KMS-11 (cell line): Measurements from ENCODE around the gene PLXDC2.

Experiments
- H2AFZ ChIP-seq: fragments of 200-600 bp; sonication (generic); 2 replicates; pipeline ENCODE4 v1.6.1; 2016; ENCODE audit warnings: antibody characterized with exemption, mixed run types, low read depth
- H3K27ac ChIP-seq: fragments of 200-600 bp; sonication (generic); 2 replicates; pipeline ENCODE4 v1.6.1; 2016; ENCODE audit warnings: mild to moderate bottlenecking, mixed run types
- H3K27me3 ChIP-seq: fragments of 200-600 bp; sonication (generic); 2 replicates; pipeline ENCODE4 v1.6.1; 2017; ENCODE audit warnings: mild to moderate bottlenecking, low read depth, mixed run types, moderate library complexity; ENCODE audit not compliant: insufficient read depth
- H3K36me3 ChIP-seq: fragments of 200-600 bp; sonication (generic); 2 replicates; pipeline ENCODE4 v1.6.1; 2017; ENCODE audit warnings: mild to moderate bottlenecking, mixed run types; ENCODE audit not compliant: insufficient read depth
- H3K4me1 ChIP-seq: fragments of 200-600 bp; sonication (generic); 2 replicates; pipeline ENCODE4 v1.6.1; 2016; ENCODE audit warnings: mild to moderate bottlenecking, low read depth, mixed run types; ENCODE audit not compliant: poor library complexity, severe bottlenecking
- H3K4me2 ChIP-seq: fragments of 200-600 bp; sonication (generic); 2 replicates; pipeline ENCODE4 v1.7.0; 2016; ENCODE audit warnings: mild to moderate bottlenecking, mixed run types
- H3K4me3 ChIP-seq: fragments of 200-600 bp; sonication (generic); IDR thresholded peaks from 2 replicates; pipeline ENCODE4 v1.6.1; 2017; ENCODE audit warnings: low read depth, low read length, mixed read lengths; ENCODE audit not compliant: insufficient read depth
- H3K79me2 ChIP-seq: fragments of 200-600 bp; sonication (generic); 2 replicates; pipeline ENCODE4 v1.6.1; 2016; ENCODE audit warnings: low read depth, mixed run types; ENCODE audit not compliant: insufficient read depth
- H3K9ac ChIP-seq: fragments of 200-600 bp; sonication (generic); 2 replicates; pipeline ENCODE4 v1.6.1; 2016; ENCODE audit warnings: mild to moderate bottlenecking, mixed run types
- H4K20me1 ChIP-seq: fragments of 200-600 bp; sonication (generic); 2 replicates; pipeline ENCODE4 v1.6.1; 2016; ENCODE audit warnings: mild to moderate bottlenecking, mixed run types; ENCODE audit not compliant: insufficient read depth
- TF ChIP-seq, protein P1 (sequence below): fragments of 200-600 bp; sonication (generic); conservative IDR thresholded peaks from 2 replicates; pipeline ENCODE4 v1.6.1; 2017; ENCODE audit warnings: low read depth, mild to moderate bottlenecking, antibody characterized with exemption, low read length, moderate library complexity, mixed read lengths

The PLXDC2 gene

DNA sequence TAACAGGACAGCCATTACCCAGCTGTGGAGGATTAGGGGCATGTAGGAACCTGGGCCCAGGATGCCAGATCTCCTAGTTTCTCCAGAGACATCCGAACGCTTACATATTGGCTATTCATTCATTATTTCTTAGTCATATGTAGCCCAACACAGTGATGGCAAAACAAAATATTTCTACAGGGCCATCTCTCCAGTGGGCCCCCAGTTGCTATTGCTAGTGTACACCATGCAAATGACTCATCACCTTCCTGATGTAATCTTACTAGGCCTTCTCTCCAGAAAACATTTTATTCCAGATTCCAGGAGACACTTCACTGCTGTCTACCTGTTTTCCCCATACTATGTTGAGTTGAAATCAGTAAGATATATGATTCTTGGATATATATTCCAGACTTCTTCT lies 201.7 kb downstream of the PLXDC2 start:
- no peak overlapping the region for H3K4me2 ChIP-seq
- no peak overlapping the region for H3K4me3 ChIP-seq
- H3K79me2 ChIP-seq: no peaks in the 10 kb centered on the region
- TF ChIP-seq, protein P1, sequence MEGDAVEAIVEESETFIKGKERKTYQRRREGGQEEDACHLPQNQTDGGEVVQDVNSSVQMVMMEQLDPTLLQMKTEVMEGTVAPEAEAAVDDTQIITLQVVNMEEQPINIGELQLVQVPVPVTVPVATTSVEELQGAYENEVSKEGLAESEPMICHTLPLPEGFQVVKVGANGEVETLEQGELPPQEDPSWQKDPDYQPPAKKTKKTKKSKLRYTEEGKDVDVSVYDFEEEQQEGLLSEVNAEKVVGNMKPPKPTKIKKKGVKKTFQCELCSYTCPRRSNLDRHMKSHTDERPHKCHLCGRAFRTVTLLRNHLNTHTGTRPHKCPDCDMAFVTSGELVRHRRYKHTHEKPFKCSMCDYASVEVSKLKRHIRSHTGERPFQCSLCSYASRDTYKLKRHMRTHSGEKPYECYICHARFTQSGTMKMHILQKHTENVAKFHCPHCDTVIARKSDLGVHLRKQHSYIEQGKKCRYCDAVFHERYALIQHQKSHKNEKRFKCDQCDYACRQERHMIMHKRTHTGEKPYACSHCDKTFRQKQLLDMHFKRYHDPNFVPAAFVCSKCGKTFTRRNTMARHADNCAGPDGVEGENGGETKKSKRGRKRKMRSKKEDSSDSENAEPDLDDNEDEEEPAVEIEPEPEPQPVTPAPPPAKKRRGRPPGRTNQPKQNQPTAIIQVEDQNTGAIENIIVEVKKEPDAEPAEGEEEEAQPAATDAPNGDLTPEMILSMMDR: no peak
- no peaks in the 10 kb centered on the region for H4K20me1 ChIP-seq
- H3K27me3 ChIP-seq: no peaks in the 10 kb centered on the region
- no peaks in the 10 kb centered on the region for H3K4me1 ChIP-seq
- no peak overlapping the region for H3K9ac ChIP-seq
- no peaks in the 10 kb centered on the region for H3K36me3 ChIP-seq
- H2AFZ ChIP-seq: no peak overlapping the region
- no peak overlapping the region for H3K27ac ChIP-seq

DNA sequence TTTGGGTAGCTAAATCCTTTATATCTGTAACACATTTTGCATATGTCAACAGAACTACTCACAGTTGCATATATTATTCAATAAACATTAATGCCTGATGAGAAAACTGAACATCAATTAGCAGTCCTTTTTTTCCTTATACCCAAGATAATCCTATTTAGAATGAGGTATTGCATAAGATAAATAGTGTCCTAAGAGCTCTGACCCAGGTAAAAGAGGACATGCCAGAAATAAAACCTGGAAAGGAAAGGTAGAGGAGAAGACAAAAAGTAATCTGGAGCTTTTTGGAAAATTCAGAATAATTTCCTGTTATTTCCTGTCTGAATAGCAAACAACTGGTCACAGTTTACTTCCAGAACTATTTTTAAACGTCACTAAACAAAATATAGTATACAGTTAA lies 204.4 kb downstream of the PLXDC2 start:
- TF ChIP-seq, protein P1: no peak
- no peaks in the 10 kb centered on the region for H3K27me3 ChIP-seq
- H3K4me3 ChIP-seq: no peak overlapping the region
- no peak overlapping the region for H2AFZ ChIP-seq
- H3K36me3 ChIP-seq: no peaks in the 10 kb centered on the region
- H3K9ac ChIP-seq: no peak overlapping the region
- H3K4me2 ChIP-seq: no peak overlapping the region
- no peaks in the 10 kb centered on the region for H3K4me1 ChIP-seq
- no peaks in the 10 kb centered on the region for H3K79me2 ChIP-seq
- no peaks in the 10 kb centered on the region for H4K20me1 ChIP-seq
- no peak overlapping the region for H3K27ac ChIP-seq

DNA sequence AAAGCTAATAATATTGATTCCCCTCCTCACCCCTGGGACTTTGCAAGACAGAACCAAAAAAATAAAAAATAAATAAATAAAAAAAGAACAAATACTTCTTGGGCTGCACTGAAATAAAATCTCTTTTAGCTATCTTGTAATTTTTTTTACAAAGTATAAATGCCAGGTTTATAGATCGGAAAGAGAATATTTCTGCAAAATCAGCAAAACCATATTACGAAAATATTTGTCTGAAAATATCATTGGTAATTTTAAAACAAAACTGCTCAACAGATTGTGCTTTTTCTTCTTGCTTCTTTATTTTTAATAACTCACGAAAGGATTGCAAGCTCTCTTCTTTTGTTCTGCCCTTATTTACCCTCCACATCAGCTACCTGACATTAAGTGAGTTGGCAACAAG lies 213.3 kb downstream of the PLXDC2 start:
- no peak overlapping the region for H2AFZ ChIP-seq
- H3K4me1 ChIP-seq: no peaks in the 10 kb centered on the region
- no peaks in the 10 kb centered on the region for H3K27me3 ChIP-seq
- no peak overlapping the region for H3K4me3 ChIP-seq
- H3K36me3 ChIP-seq: no peaks in the 10 kb centered on the region
- no peak overlapping the region for H3K27ac ChIP-seq
- no peaks in the 10 kb centered on the region for H4K20me1 ChIP-seq
- no peak overlapping the region for H3K9ac ChIP-seq
- no peak overlapping the region for H3K4me2 ChIP-seq
- no peaks in the 10 kb centered on the region for H3K79me2 ChIP-seq
- TF ChIP-seq, protein P1: no peak

DNA sequence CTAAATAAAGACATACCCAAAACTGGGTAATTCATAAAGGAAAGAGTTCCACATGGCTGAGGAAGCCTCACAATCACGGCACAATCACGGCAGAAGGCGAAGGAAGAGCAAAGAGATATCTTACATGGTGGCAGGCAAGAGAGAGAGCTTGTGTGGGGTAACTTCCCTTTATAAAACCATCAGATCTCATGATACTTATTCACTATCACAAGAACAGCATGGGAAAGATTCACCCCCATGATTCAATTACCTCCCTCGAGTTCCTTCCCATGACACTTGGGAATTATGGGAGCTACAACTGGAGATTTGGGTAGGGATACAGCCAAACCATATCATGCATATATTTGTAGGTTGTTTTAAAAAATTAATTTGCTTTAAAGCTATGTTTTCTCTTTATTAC lies 217.2 kb downstream of the PLXDC2 start:
- TF ChIP-seq, protein P1: no peak
- Histone ChIP-seq H3K4me3 (no peak overlapping the region), H2AFZ (no peak overlapping the region), H3K4me1 (no peaks in the 10 kb centered on the region), H3K27ac (no peak overlapping the region), H3K79me2 (no peaks in the 10 kb centered on the region), H3K36me3 (no peaks in the 10 kb centered on the region), H4K20me1 (no peaks in the 10 kb centered on the region), H3K4me2 (no peak overlapping the region), H3K27me3 (no peaks in the 10 kb centered on the region), H3K9ac (no peak overlapping the region)
